Measurements from ENCODE around the gene SUSD5. TPM values are rescaled to one million over a fixed set of nuclear protein-coding genes. Genes with fewer than 3 reads are reported as not detected.

SUSD5 gene
- total RNA-seq, 6 experiments from 2014 or later, result 0.33 to 0.74 (median 0.43) TPM

- Mint-ChIP-seq H3K4me1 (ENCODE audit: low read depth) (peaks cover 10% of the 10 kb centered on the region), H3K4me3 (no peak overlapping the region), H3K36me3 (ENCODE audit: low read depth) (no peaks in the 10 kb centered on the region), H3K9me3 (no peaks in the 10 kb centered on the region), H3K27ac (no peak overlapping the region), H3K27me3 (ENCODE audit: insufficient read depth) (peaks cover 22% of the 10 kb centered on the region)
- TF ChIP-seq CTCF (IDR thresholded peaks at IDR 0.05), result no peak
- no peak for DNase-seq
Measured at GRCh38 chr3:33159234-33159633, 59.4 kb downstream of the SUSD5 start.

- no peak for DNase-seq
- H3K4me3 Mint-ChIP-seq, result no peak overlapping the region
Measured at GRCh38 chr3:33155301-33155700, 63.3 kb downstream of the SUSD5 start.

DNA sequence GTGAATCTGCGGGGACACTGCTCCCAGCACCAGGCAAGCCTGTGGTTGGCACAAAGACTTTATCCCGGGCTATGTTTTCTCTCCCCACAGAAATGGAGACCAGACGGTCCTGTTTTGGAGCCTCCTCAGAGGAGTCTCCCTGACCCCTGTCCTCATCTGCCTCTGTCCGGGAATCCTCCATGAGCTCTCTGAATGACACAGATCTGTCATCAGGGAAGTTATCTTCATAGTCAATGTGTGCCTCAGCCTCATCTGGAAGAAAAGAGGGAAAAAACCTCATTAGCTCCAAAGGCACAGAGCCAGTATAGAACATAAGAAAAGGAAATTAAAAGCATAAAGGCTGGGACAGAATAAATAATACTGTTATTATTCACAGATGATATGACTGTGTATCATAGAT, 64.8 kb downstream of the SUSD5 start:
- Mint-ChIP-seq H3K36me3 (ENCODE audit: low read depth) (no peaks in the 10 kb centered on the region), H3K4me1 (ENCODE audit: low read depth) (peaks cover 15% of the 10 kb centered on the region), H3K9me3 (no peaks in the 10 kb centered on the region), H3K4me3 (no peak overlapping the region), H3K27ac (no peak overlapping the region), H3K27me3 (ENCODE audit: insufficient read depth) (peaks cover 16% of the 10 kb centered on the region)
- no peak for TF ChIP-seq CTCF (IDR thresholded peaks at IDR 0.05)
- DNase-seq, result no peak

More at GRCh38 chr3:33155301-33155700, 63.3 kb downstream of the SUSD5 start:
- Mint-ChIP-seq H3K36me3 (ENCODE audit: low read depth) (no peaks in the 10 kb centered on the region), H3K4me1 (ENCODE audit: low read depth) (peaks cover 15% of the 10 kb centered on the region), H3K27ac (no peak overlapping the region), H3K9me3 (no peaks in the 10 kb centered on the region), H3K27me3 (ENCODE audit: insufficient read depth) (peaks cover 20% of the 10 kb centered on the region)
- no peak for TF ChIP-seq CTCF (IDR thresholded peaks at IDR 0.05)

- Mint-ChIP-seq H3K9me3 (no peaks in the 10 kb centered on the region), H3K4me1 (ENCODE audit: low read depth) (peaks cover 20% of the 10 kb centered on the region), H3K36me3 (ENCODE audit: low read depth) (no peaks in the 10 kb centered on the region), H3K27ac (no peak overlapping the region), H3K4me3 (no peak overlapping the region), H3K27me3 (ENCODE audit: insufficient read depth) (peaks cover 13% of the 10 kb centered on the region)
- TF ChIP-seq CTCF (IDR thresholded peaks at IDR 0.05), result no peak
- no peak for DNase-seq
Measured at GRCh38 chr3:33152363-33153360, 65.9 kb downstream of the SUSD5 start.

DNA sequence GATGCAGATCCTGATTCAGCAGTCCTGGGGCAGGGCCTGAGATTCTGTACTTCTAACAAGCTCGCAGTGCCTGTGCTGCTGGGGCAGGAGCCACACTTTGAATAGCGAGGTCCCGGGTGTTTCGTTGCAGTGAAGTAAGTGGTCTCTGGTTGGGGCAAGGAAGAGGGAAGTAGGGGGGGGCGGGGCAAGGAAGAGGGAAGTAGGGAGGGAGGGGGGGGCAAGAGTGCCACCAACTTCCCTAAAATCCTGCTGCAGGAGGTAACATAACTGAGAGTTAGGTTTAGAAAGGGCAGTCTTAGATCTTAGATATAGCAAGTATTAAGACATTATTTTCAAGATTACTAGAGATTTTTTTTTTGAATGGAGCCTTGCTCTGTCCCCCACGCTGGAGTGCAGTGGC, 69.3 kb downstream of the SUSD5 start:
- H3K4me3 Mint-ChIP-seq, result no peak overlapping the region
- no peaks in the 10 kb centered on the region for H3K9me3 Mint-ChIP-seq
- H3K4me1 Mint-ChIP-seq (ENCODE audit: low read depth), result peaks cover 11% of the 10 kb centered on the region; the same call in 1 of the 2 replicates
- no peak for DNase-seq
- H3K36me3 Mint-ChIP-seq (ENCODE audit: low read depth), result peaks cover 3% of the 10 kb centered on the region
- peaks cover 7% of the 10 kb centered on the region for H3K27me3 Mint-ChIP-seq (ENCODE audit: insufficient read depth)
- TF ChIP-seq CTCF (IDR thresholded peaks at IDR 0.05), result no peak
- H3K27ac Mint-ChIP-seq, result no peak overlapping the region

All from HFFc6 (cell line).